ENCODE results near the gene U2AF2.

The U2AF2 gene

DNA sequence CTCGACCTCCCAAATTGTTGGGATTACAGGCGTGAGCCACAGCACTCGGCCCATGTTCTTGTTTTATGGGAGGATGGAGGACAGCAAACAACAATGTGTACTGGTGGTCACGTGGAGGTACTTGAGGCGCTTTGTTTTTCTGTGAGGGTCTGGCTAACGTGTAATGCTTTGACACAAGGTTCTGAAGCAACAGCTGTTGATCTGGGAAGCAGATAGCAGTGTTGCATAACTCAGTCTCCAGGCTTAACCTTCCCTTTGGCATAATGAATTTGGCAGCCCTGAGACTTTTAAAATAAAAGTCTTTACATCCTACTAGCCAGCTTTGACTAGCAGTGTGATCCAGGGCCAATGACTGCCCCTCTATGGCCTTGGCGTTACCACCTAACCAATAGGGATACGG, 21.0 kb upstream of the U2AF2 start:
- H3K27me3 Mint-ChIP-seq, result no peaks in the 10 kb centered on the region
- DNase-seq, result no peak
- H3K9me3 Mint-ChIP-seq, result peaks cover 4% of the 10 kb centered on the region
- H3K4me1 Mint-ChIP-seq (ENCODE audit: low read depth), result peaks cover 52% of the 10 kb centered on the region
- peak overlapping the region; percentile 100 for H3K27ac Mint-ChIP-seq
- peaks cover 40% of the 10 kb centered on the region for H3K36me3 Mint-ChIP-seq (ENCODE audit: low read depth)
- no peak overlapping the region for H3K4me3 Mint-ChIP-seq

DNA sequence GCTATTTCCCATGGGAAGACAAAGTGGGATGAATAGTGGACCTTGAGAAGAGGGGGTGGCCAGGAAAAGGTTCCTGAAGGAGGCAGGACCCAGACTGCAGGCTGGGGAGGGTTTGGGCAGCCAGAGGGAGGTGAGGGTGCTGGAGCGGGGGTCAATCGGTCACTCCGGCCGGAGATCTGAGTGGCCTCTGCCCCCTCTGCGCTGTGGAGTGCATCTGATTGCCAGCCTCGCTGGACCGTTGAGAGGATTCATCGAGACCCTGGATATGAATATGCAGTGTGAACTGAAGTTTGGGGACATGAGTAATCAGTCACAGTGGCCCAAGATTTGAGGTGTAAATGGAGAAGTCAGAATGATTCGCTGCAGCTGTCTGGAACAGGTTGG, 19.5 kb upstream of the U2AF2 start:
- Mint-ChIP-seq H3K27ac (peak overlapping the region; percentile 100), H3K36me3 (ENCODE audit: low read depth) (peaks cover 53% of the 10 kb centered on the region), H3K4me3 (peak overlapping the region; percentile 100), H3K27me3 (no peaks in the 10 kb centered on the region), H3K9me3 (peaks cover 7% of the 10 kb centered on the region), H3K4me1 (ENCODE audit: low read depth) (peaks cover 65% of the 10 kb centered on the region)
- no peak for DNase-seq

DNA sequence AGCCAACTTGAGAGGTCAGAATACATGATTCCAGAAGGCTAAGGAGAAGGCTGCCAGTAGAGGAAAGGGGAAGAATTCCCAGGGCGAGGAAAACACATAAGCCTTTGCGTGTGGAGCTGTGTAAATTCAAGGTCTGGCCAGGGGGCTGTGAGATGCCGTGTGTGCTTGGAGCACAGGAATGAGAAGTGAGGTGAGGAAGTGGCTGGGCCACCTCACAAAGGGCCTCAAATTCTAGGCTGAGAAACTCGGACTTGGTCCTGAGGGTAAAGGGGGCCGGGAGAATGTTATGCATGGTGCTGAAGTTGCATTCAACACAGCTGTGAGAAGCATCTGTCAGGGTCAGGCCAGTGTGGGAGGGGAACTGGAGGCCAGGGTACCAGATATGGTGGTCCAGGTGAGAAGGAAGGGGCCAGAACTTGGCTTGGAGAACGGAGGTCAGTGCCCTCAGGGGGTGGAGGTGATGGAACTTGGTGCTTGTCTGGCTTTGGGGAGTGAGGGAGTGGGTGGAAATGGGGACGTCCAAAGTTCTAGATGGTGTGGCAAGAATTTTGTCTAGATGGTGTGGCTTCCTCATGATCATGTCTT, 18.9 kb upstream of the U2AF2 start:
- no peak for DNase-seq
- Mint-ChIP-seq H3K27me3 (no peaks in the 10 kb centered on the region), H3K27ac (peak overlapping the region; percentile 100), H3K4me3 (peak overlapping the region; percentile 100), H3K36me3 (ENCODE audit: low read depth) (peaks cover 56% of the 10 kb centered on the region), H3K4me1 (ENCODE audit: low read depth) (peaks cover 68% of the 10 kb centered on the region), H3K9me3 (peaks cover 7% of the 10 kb centered on the region)

DNA sequence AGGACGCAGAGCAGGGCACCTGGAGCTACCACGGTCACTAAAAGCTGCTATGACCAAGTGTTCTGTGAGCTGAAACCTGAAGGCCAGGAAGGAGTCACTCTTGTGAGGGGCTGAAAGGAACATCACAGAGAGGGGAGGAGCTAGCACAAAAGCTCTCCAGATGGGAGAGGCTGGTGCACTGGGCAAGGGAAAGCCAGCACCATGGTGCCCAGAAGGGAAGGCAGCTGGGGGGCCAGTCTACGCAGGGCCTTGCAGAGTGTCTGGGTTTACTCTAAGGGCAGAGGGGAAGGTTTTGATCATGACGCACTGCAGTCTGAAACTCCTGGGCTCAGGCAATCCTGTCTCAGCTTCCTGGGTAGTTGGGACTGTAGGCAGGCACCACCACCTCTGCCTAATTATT, 18.1 kb upstream of the U2AF2 start:
- peaks cover 7% of the 10 kb centered on the region for H3K9me3 Mint-ChIP-seq
- H3K27me3 Mint-ChIP-seq, result no peaks in the 10 kb centered on the region
- peak overlapping the region; percentile 100 for H3K27ac Mint-ChIP-seq
- peaks cover 66% of the 10 kb centered on the region for H3K4me1 Mint-ChIP-seq (ENCODE audit: low read depth)
- DNase-seq, result no peak
- peaks cover 62% of the 10 kb centered on the region for H3K36me3 Mint-ChIP-seq (ENCODE audit: low read depth)
- peak overlapping the region; percentile 100 for H3K4me3 Mint-ChIP-seq

DNA sequence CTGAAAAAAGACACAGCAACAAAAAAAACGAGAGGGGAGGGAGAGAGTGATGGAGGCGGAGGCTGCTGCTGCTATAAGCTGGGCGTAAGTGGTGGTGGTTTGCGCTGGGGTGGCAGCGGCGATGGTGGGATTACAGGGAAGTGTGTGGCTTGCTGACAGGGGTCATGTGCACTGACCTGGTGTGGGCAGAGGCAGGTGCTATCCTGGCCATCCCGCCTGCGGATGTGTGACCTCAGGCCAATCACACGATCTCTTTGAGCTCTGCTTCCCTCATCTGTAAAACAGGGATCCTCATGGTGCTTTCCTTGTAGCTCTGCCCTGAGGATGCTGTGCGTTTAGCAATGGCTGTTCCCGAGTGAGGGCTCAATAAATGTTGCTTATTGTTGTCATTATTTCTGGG, 17.3 kb upstream of the U2AF2 start:
- H3K4me1 Mint-ChIP-seq (ENCODE audit: low read depth), result peaks cover 63% of the 10 kb centered on the region
- peaks cover 7% of the 10 kb centered on the region for H3K9me3 Mint-ChIP-seq
- H3K27ac Mint-ChIP-seq, result peak overlapping the region; percentile 100
- DNase-seq, result no peak
- H3K36me3 Mint-ChIP-seq (ENCODE audit: low read depth), result peaks cover 67% of the 10 kb centered on the region
- peak overlapping the region; percentile 100 for H3K4me3 Mint-ChIP-seq
- no peaks in the 10 kb centered on the region for H3K27me3 Mint-ChIP-seq

DNA sequence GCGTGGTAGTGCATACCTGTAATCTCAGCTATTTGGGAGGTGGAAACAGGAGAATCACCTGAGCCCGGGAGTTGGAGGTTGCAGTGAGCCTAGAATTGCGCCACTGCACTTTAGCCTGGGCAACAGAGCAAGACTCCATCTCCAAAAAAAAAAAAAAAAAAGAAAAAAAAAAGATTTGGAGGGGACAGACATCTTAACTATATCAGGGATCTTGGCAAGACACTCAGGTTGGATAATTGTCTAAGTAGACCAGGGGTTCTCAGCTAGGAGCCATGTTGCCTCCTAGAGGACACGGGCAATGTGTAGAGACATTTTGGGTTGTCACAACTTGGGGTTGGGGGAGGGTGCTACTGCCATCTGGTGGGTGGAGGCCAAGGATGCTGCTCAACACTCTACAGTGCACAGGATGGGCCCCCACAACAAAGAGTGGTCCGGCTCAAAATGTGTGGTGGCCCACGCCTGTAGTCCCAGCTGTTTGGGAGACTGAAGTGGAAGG, 15.9 kb upstream of the U2AF2 start:
- Mint-ChIP-seq H3K27ac (peak overlapping the region; percentile 96), H3K4me1 (ENCODE audit: low read depth) (peaks cover 65% of the 10 kb centered on the region), H3K36me3 (ENCODE audit: low read depth) (peaks cover 77% of the 10 kb centered on the region), H3K4me3 (peak overlapping the region; percentile 81), H3K9me3 (peaks cover 7% of the 10 kb centered on the region), H3K27me3 (no peaks in the 10 kb centered on the region)
- peak; percentile 72 for DNase-seq

DNA sequence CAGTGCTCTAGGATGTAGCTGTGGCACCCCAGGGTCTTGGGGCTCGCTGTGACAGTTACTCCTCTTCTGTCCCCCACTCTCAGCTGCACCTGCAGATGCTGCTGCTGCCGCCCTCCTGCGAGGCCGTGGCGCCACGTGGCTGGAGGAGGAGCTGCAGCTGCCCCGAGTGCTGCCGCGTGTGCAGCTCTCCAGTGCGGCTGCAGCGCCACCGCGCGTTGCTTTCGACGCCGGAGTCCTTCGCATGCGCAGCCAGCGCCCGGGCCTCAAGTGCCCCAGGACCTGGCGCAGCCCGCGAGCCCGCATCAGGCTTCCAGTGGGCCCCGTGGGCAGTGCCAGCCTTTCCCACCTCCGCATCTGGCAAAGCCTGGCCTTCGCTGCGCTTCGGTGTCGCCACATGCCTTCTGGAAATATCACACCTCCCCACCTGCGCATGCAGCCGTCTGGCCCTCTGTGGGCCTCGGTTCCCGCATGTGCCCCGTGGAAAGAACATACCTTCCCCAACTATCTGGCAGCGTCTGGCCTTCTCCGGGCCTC, 14.7 kb upstream of the U2AF2 start:
- Mint-ChIP-seq H3K4me3 (peak overlapping the region; percentile 81), H3K4me1 (ENCODE audit: low read depth) (peaks cover 66% of the 10 kb centered on the region), H3K9me3 (peaks cover 7% of the 10 kb centered on the region), H3K27ac (peak overlapping the region; percentile 96), H3K36me3 (ENCODE audit: low read depth) (peaks cover 84% of the 10 kb centered on the region), H3K27me3 (no peaks in the 10 kb centered on the region)
- DNase-seq, result peak; percentile 81

DNA sequence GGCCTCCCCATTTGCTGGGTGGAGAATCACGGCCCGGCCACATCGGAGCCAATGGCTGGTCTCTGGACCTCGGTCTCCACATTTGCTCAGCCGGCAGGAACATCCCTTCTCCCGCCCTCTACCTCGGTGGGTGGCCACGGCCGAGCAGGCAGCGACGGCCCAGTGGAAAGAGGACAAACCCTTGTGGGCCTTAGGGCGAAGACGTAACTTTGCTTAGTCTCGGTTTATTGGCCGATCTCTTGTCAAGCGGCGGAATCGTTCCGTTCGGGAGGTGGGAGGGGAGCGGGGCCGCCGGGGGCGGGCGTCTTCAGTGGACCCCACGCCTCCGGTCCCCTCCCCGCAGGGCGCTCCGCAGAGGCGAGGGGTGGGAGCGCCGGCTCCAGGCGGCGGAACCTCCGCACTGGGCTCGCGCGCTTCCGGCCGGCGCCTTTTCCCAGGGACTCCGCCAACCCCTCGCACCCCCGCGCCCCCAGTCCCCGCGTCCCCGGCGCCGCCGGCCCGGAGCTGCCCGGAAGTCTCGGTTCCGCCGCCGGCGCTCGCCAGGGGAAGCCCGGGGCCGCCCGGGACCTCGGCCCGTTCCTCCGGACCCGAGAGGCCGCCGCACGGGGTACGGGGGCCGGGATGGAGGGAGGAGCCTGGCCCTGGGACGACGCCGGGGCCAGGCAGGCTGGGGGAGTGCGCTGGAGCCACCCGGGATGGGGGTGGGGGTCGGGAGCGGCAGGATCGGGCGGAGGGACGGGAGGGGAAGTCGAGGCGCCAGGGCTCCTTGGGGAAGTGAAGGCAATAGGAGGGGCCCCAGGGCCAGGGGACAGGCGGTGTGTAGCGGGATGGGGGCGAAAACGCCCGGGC, 14.0 kb upstream of the U2AF2 start, which contains the start of gene ZNF580:
TSS of gene ZNF580 (plus strand) at position 426 of the 849 bp plus-strand sequence. CDS start 1,507 bp downstream, outside the sequence.
- Mint-ChIP-seq H3K4me3 (peak within 1 kb of the TSS; percentile 87), H3K36me3 (ENCODE audit: low read depth) (peaks cover 84% of the 10 kb centered on the region), H3K27ac (peak within 1 kb of the TSS; percentile 96), H3K27me3 (no peaks in the 10 kb centered on the region), H3K4me1 (ENCODE audit: low read depth) (peaks cover 68% of the 10 kb centered on the region), H3K9me3 (peaks cover 7% of the 10 kb centered on the region)
- peak; percentile 86 for DNase-seq

DNA sequence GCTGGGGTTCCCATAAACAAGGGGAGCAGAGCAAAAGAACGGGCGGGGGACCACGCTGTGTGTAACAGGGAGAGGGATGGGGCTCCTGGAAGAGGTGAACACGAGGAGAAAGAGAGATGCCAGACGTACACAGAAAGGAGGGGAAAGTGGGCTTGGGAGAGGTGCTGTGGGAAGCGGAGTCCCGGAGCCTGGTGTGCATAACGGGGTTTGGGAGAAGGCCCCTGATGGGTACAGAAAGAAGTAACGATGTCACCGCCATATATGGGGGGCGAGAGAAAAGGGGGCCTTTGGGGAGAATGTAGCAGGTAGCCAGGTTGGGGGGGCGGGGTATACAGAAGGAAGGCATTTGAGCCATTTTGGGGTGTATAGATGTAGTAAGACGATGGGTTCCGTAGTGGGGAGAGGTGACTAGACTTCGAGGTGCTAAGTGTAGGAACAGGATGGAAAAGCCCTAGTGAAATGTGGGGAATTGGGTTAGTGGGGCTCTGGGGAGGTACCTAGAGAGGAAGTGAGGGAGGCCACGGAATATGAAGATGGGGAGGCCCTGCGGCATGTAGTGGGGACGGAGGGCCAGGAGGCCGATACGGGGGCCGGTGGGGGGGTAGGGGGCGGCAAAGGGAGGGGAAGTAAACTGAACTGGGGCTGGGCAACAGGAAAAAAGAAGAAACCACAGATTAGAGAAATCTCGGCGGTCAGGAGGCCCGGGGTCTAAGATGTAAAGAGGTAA, 13.2 kb upstream of the U2AF2 start:
- H3K27me3 Mint-ChIP-seq, result no peaks in the 10 kb centered on the region
- H3K4me1 Mint-ChIP-seq (ENCODE audit: low read depth), result peaks cover 61% of the 10 kb centered on the region
- peak overlapping the region; percentile 87 for H3K4me3 Mint-ChIP-seq

DNA sequence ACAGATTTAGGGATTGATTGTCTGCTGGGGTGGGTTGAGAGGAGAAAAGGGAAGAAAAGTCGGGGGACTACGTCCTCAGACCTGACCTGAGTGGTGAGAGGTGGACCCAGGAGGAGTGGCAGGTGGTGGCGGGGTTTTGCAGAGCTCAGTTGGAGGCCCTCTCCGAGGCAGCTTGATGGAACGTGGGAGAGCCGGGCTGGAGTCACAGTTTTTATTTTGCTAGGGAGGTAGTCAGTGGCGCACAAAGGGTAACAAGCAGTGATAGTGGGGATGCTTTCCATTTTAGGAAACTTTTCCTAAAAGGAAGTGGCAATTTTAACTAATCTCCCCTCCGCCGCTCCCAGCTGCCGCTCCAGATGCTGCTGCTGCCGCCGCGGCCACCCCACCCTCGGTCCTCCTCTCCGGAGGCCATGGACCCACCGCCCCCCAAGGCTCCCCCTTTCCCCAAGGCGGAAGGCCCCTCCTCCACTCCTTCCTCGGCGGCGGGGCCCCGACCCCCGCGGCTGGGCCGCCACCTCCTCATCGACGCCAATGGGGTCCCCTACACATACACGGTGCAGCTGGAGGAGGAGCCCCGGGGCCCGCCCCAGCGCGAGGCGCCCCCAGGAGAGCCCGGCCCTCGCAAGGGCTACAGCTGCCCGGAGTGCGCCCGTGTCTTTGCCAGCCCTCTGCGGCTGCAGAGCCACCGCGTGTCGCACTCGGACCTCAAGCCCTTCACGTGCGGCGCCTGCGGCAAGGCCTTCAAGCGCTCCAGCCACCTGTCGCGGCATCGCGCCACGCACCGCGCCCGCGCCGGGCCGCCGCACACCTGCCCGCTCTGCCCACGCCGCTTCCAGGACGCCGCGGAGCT, 12.5 kb upstream of the U2AF2 start:
- H3K9me3 Mint-ChIP-seq, result peaks cover 7% of the 10 kb centered on the region

More for the DNA sequence above, 13.2 kb upstream of the U2AF2 start:
- Mint-ChIP-seq H3K27ac (peak overlapping the region; percentile 94), H3K36me3 (ENCODE audit: low read depth) (peaks cover 82% of the 10 kb centered on the region), H3K9me3 (peaks cover 7% of the 10 kb centered on the region)
- no peak for DNase-seq

DNA sequence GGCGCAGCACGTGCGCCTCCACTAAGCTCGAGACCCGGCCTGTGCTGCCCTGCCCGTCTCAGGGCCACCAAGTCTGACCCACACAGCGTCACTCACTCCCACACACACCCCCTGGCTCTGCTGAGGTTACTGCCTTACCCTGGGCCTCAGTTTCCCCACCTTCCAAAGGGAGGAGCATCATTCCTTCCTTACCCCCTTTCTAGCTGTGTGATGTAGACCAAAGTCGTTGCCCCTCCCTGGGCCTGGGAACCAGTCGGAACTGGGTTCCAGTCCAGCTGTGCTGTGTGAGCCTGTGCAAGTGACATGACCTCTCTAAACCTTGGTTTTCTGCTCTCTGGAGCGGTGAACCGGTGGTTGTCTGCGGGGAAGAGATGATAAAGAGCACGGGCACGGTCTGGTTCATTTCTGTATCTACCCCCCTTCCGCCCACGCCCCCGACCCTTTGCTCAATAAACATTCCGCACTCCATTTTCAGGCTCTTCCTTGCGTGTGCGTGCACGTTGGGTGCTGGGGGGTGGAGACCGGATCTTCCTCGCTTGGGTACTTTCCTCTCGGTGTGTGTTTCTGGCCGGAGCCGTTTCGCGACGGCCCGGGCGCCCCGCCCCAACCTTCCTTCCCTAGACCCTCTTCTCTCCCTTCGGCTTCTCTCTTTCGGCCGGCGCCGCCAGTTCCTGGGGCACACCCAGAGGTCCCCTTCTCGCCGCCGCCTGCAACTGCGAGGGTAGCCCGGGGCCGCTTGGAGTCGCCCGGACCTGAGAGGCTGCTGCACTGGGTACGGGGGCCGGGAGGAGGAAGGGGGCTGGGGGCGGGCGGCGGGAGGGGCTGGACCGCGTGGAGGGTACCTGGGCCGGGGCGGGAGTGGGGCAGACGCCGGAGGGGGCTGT, 11.6 kb upstream of the U2AF2 start, which contains the start of gene ZNF581:
TSS of gene ZNF581 (plus strand) at position 647 of the 884 bp plus-strand sequence. CDS start 923 bp downstream, outside the sequence.
- peak; percentile 92 for DNase-seq
- Mint-ChIP-seq H3K9me3 (peaks cover 3% of the 10 kb centered on the region), H3K36me3 (ENCODE audit: low read depth) (peaks cover 79% of the 10 kb centered on the region), H3K4me3 (peak within 1 kb of the TSS; percentile 87), H3K27me3 (no peaks in the 10 kb centered on the region), H3K27ac (peak within 1 kb of the TSS; percentile 99), H3K4me1 (ENCODE audit: low read depth) (peaks cover 56% of the 10 kb centered on the region)

More for the DNA sequence above, 12.5 kb upstream of the U2AF2 start:
- peak; percentile 67 for DNase-seq
- Mint-ChIP-seq H3K27me3 (no peaks in the 10 kb centered on the region), H3K27ac (peak overlapping the region; percentile 99), H3K4me1 (ENCODE audit: low read depth) (peaks cover 59% of the 10 kb centered on the region), H3K4me3 (peak overlapping the region; percentile 87), H3K36me3 (ENCODE audit: low read depth) (peaks cover 82% of the 10 kb centered on the region)

DNA sequence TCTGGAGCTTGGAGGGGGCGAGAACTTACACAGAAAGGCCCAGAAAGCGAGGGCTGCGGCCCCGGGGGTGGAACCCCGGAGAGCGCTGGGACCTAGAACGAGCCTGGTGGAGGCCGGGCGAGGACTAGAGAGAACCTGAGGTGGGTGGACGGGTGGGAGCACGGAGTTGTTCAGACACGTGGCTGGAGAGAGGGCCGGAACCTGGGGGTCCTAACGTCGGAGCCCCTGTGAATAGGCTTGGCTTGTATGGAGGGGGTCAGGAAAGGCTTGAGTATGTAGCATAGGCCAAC, 11.0 kb upstream of the U2AF2 start:
- no peak for DNase-seq
- H3K4me3 Mint-ChIP-seq, result peak overlapping the region; percentile 87
- peaks cover 56% of the 10 kb centered on the region for H3K4me1 Mint-ChIP-seq (ENCODE audit: low read depth)
- H3K27me3 Mint-ChIP-seq, result no peaks in the 10 kb centered on the region
- peaks cover 76% of the 10 kb centered on the region for H3K36me3 Mint-ChIP-seq (ENCODE audit: low read depth)
- peak overlapping the region; percentile 99 for H3K27ac Mint-ChIP-seq
- peaks cover 3% of the 10 kb centered on the region for H3K9me3 Mint-ChIP-seq
